ENCODE results near the gene FBXW8. TPM values are rescaled to one million over a fixed set of nuclear protein-coding genes. Genes with fewer than 3 reads are reported as not detected.

The FBXW8 gene
- total RNA-seq, 2 donors from 2014 or later: 26.1 to 34.7 TPM

GRCh38 chr12:117050060-117050459 is 139.3 kb downstream of the FBXW8 start:
- Histone ChIP-seq H3K27ac (ENCODE audit: low read depth, low read length) (no peak overlapping the region), H3K4me1 (ENCODE audit: control insufficient read depth, insufficient read depth, low read length) (peaks cover 29% of the 10 kb centered on the region), H3K4me3 (ENCODE audit: low read length) (no peak overlapping the region), H3K27me3 (ENCODE audit: control insufficient read depth, insufficient read depth, low read length, poor library complexity, severe bottlenecking) (no peaks in the 10 kb centered on the region), H3K9ac (ENCODE audit: extremely low read depth, low read length, poor library complexity, severe bottlenecking) (no peak overlapping the region), H3K9me3 (ENCODE audit: control insufficient read depth, low read length) (no peaks in the 10 kb centered on the region), H3K36me3 (ENCODE audit: control insufficient read depth, insufficient read depth, low read length) (no peaks in the 10 kb centered on the region)
- TF ChIP-seq CTCF (conservative IDR thresholded peaks at IDR 0.05): no peak
- no peaks in the 10 kb centered on the region for H3K27me3 Mint-ChIP-seq (ENCODE audit: insufficient read depth)
- no peak overlapping the region for H3K4me3 Mint-ChIP-seq
- H3K4me1 Mint-ChIP-seq: peaks cover 59% of the 10 kb centered on the region
- H3K9me3 Mint-ChIP-seq: peaks cover 1% of the 10 kb centered on the region
- 92 to 95% methylated on average over 4 to 5 of the region's 5 CpGs for WGBS, 2 experiments (ENCODE audit: insufficient coverage in 1 of 2, insufficient read length in 1 of 2)
- no peak overlapping the region for H3K27ac Mint-ChIP-seq
- no peak for DNase-seq
- H3K36me3 Mint-ChIP-seq (ENCODE audit: low read depth): peaks cover 9% of the 10 kb centered on the region

- peaks cover 23% of the 10 kb centered on the region for H3K4me1 ChIP-seq (ENCODE audit: control insufficient read depth, insufficient read depth, low read length)
- peak overlapping the region; percentile 74 for H3K27ac Mint-ChIP-seq
Observed at GRCh38 chr12:117051380-117051779, 140.6 kb downstream of the FBXW8 start.

GRCh38 chr12:117052386-117053049 is 141.8 kb downstream of the FBXW8 start:
- Histone ChIP-seq H3K36me3 (ENCODE audit: control insufficient read depth, insufficient read depth, low read length) (no peaks in the 10 kb centered on the region), H3K4me3 (ENCODE audit: low read length) (no peak overlapping the region), H3K9ac (ENCODE audit: extremely low read depth, low read length, poor library complexity, severe bottlenecking) (peak overlapping the region; percentile 34), H3K27me3 (ENCODE audit: control insufficient read depth, insufficient read depth, low read length, poor library complexity, severe bottlenecking) (no peaks in the 10 kb centered on the region), H3K4me1 (ENCODE audit: control insufficient read depth, insufficient read depth, low read length) (peaks cover 23% of the 10 kb centered on the region), H3K9me3 (ENCODE audit: control insufficient read depth, low read length) (no peaks in the 10 kb centered on the region), H3K27ac (ENCODE audit: low read depth, low read length) (no peak overlapping the region)
- WGBS, 2 experiments (ENCODE audit: insufficient coverage in 1 of 2, insufficient read length in 1 of 2): 52 to 64% methylated on average over 3 to 8 of the region's 8 CpGs
- peaks cover 1% of the 10 kb centered on the region for H3K9me3 Mint-ChIP-seq
- no peak for TF ChIP-seq CTCF (conservative IDR thresholded peaks at IDR 0.05)
- no peaks in the 10 kb centered on the region for H3K27me3 Mint-ChIP-seq (ENCODE audit: insufficient read depth)
- H3K36me3 Mint-ChIP-seq (ENCODE audit: low read depth): peaks cover 15% of the 10 kb centered on the region
- H3K4me3 Mint-ChIP-seq: peak overlapping the region; percentile 31
- peaks cover 50% of the 10 kb centered on the region for H3K4me1 Mint-ChIP-seq
- peak overlapping the region; percentile 90 for H3K27ac Mint-ChIP-seq
- peak; percentile 90 for DNase-seq

More at GRCh38 chr12:117051380-117051779, 140.6 kb downstream of the FBXW8 start:
- H3K36me3 Mint-ChIP-seq (ENCODE audit: low read depth): peaks cover 13% of the 10 kb centered on the region
- no peaks in the 10 kb centered on the region for H3K27me3 Mint-ChIP-seq (ENCODE audit: insufficient read depth)
- H3K27me3 ChIP-seq (ENCODE audit: control insufficient read depth, insufficient read depth, low read length, poor library complexity, severe bottlenecking): no peaks in the 10 kb centered on the region
- peak overlapping the region; percentile 15 for H3K4me3 Mint-ChIP-seq
- peak; percentile 80 for DNase-seq
- H3K27ac ChIP-seq (ENCODE audit: low read depth, low read length): no peak overlapping the region
- H3K36me3 ChIP-seq (ENCODE audit: control insufficient read depth, insufficient read depth, low read length): no peaks in the 10 kb centered on the region
- H3K9me3 Mint-ChIP-seq: peaks cover 1% of the 10 kb centered on the region
- TF ChIP-seq CTCF (conservative IDR thresholded peaks at IDR 0.05): no peak
- H3K9ac ChIP-seq (ENCODE audit: extremely low read depth, low read length, poor library complexity, severe bottlenecking): no peak overlapping the region
- H3K4me1 Mint-ChIP-seq: peaks cover 50% of the 10 kb centered on the region
- 59 to 83% methylated on average over 8 to 10 of the region's 10 CpGs for WGBS, 2 experiments (ENCODE audit: insufficient coverage in 1 of 2, insufficient read length in 1 of 2)
- H3K9me3 ChIP-seq (ENCODE audit: control insufficient read depth, low read length): no peaks in the 10 kb centered on the region
- H3K4me3 ChIP-seq (ENCODE audit: low read length): no peak overlapping the region

Measured in endodermal cell (in vitro differentiated cells).